Ramos (cell line): ENCODE data around the gene TMEM200B.
"Not testable (repeated sequence)": the region's sequence is repeated elsewhere in the genome, so short reads cannot be mapped to it uniquely, and the experiment has no call there.

ENCODE experiments used
- in situ Hi-C: fragments of 300-500 bp; cut with MboI; formaldehyde crosslinking; loops from one replicate; pipeline ENCODE4 v1.14.3; 2022; ENCODE audit warnings: low sequenced_read_pairs; ENCODE audit not compliant: unreplicated experiment

Gene TMEM200B

GRCh38 chr1:29136391-29136915 is 12.8 kb upstream of the TMEM200B start:
- in situ Hi-C loops: no loop called here

GRCh38 chr1:29134695-29135028 is 11.0 kb upstream of the TMEM200B start:
- in situ Hi-C loops: no loop called here

GRCh38 chr1:29133861-29134694 is 10.4 kb upstream of the TMEM200B start:
- in situ Hi-C loops: no loop called here

GRCh38 chr1:29131056-29131455 is 7.4 kb upstream of the TMEM200B start:
- in situ Hi-C loops: not testable (repeated sequence)

GRCh38 chr1:29129916-29130315 is 6.2 kb upstream of the TMEM200B start:
- in situ Hi-C loops: no loop called here

GRCh38 chr1:29128739-29129138 is 5.0 kb upstream of the TMEM200B start:
- in situ Hi-C loops: no loop called here

- in situ Hi-C loops: no loop called here
Measured at GRCh38 chr1:29126198-29126597, 2.5 kb upstream of the TMEM200B start.

- in situ Hi-C loops: no loop called here
Measured at GRCh38 chr1:29125788-29126187, 2.1 kb upstream of the TMEM200B start.

GRCh38 chr1:29125237-29125641 is 1.5 kb upstream of the TMEM200B start:
- in situ Hi-C loops: no loop called here

GRCh38 chr1:29124366-29125236 is 898 bp upstream of the TMEM200B start:
- in situ Hi-C loops: no loop called here

GRCh38 chr1:29123053-29123886 is 433 bp downstream of the TMEM200B start:
- in situ Hi-C loops: no loop called here

- in situ Hi-C loops: no loop called here
Measured at GRCh38 chr1:29122682-29123052, 1.0 kb downstream of the TMEM200B start.

GRCh38 chr1:29121936-29122681 is 1.6 kb downstream of the TMEM200B start:
- in situ Hi-C loops: no loop called here

GRCh38 chr1:29121516-29121935 is 2.2 kb downstream of the TMEM200B start:
- in situ Hi-C loops: no loop called here

GRCh38 chr1:29120947-29121485 is 2.7 kb downstream of the TMEM200B start:
- in situ Hi-C loops: no loop called here

GRCh38 chr1:29120367-29120766 is 3.3 kb downstream of the TMEM200B start:
- in situ Hi-C loops: no loop called here

- in situ Hi-C loops: loop anchor here (10.0 kb wide), 1 partner anchor 235 kb away; no protein-coding TSS in a partner anchor
Measured at GRCh38 chr1:29119121-29119929, 4.4 kb downstream of the TMEM200B start.

GRCh38 chr1:29117381-29117780 is 6.3 kb downstream of the TMEM200B start:
- in situ Hi-C loops: loop anchor here (10.0 kb wide), 1 partner anchor 233 kb away; no protein-coding TSS in a partner anchor
